ENCODE measurements around the gene FGF18. TPM values are rescaled to one million over a fixed set of nuclear protein-coding genes. Genes with fewer than 3 reads are reported as not detected.

FGF18 gene
- total RNA-seq, 4 donors from 2014 or later = 0.66 to 0.91 (median 0.86) TPM; not detected in 1

- peaks cover 3 to 32% (median 21%) of the 10 kb centered on the region in 4 donors for H3K36me3 ChIP-seq
- H3K27ac ChIP-seq (replicated peaks in 1 of 4) = peak overlapping the region; percentile 90 to 93 (median 92)
- no peak for DNase-seq (ENCODE audit: extremely low spot score)
- no peaks in the 10 kb centered on the region for H3K9me3 ChIP-seq
- TF ChIP-seq POLR2AphosphoS5 (IDR thresholded peaks at IDR 0.05) (no peak), POLR2A (IDR thresholded peaks at IDR 0.05; ENCODE audit: low read depth) (no peak), CTCF (IDR thresholded peaks at IDR 0.05) (no peak), EP300 (IDR thresholded peaks at IDR 0.05) (no peak)
- intact Hi-C loops (cut with DNase I) = no loop called here
- WGBS = 4% methylated on average over 13 of the region's 14 CpGs
- H3K4me3 ChIP-seq = peak overlapping the region; percentile 73 to 86 (median 82)
- H3K27me3 ChIP-seq = no peaks in the 10 kb centered on the region
- peaks cover 37 to 46% (median 41%) of the 10 kb centered on the region in 4 donors for H3K4me1 ChIP-seq
These were observed 30.7 kb upstream of the FGF18 start for GRCh38 chr5:171388816-171389168.

- Histone ChIP-seq H3K27me3 (no peaks in the 10 kb centered on the region), H3K4me3 (no peak overlapping the region), H3K4me1 (peaks cover 38 to 48% (median 46%) of the 10 kb centered on the region in 4 donors), H3K27ac (replicated peaks in 1 of 4) (no peak overlapping the region), H3K9me3 (no peaks in the 10 kb centered on the region), H3K36me3 (peaks cover 23 to 55% (median 44%) of the 10 kb centered on the region in 4 donors)
- intact Hi-C loops (cut with DNase I) = no loop called here
- 71% methylated on average over 8 of the region's 8 CpGs for WGBS
- TF ChIP-seq CTCF (IDR thresholded peaks at IDR 0.05) (no peak), POLR2A (IDR thresholded peaks at IDR 0.05; ENCODE audit: low read depth) (no peak), EP300 (IDR thresholded peaks at IDR 0.05) (no peak), POLR2AphosphoS5 (IDR thresholded peaks at IDR 0.05) (no peak)
- no peak for DNase-seq (ENCODE audit: extremely low spot score)
These were observed 28.4 kb upstream of the FGF18 start for GRCh38 chr5:171390883-171391677.

- Histone ChIP-seq H3K4me1 (peaks cover 35 to 52% (median 42%) of the 10 kb centered on the region in 4 donors), H3K4me3 (no peak overlapping the region), H3K9me3 (no peaks in the 10 kb centered on the region), H3K36me3 (peaks cover 33 to 65% (median 54%) of the 10 kb centered on the region in 4 donors), H3K27me3 (no peaks in the 10 kb centered on the region), H3K27ac (replicated peaks in 1 of 4) (no peak overlapping the region)
- TF ChIP-seq POLR2A (IDR thresholded peaks at IDR 0.05; ENCODE audit: low read depth) = no peak
- TF ChIP-seq CTCF (IDR thresholded peaks at IDR 0.05) = no peak
- TF ChIP-seq EP300 (IDR thresholded peaks at IDR 0.05) = no peak
- no peak for TF ChIP-seq POLR2AphosphoS5 (IDR thresholded peaks at IDR 0.05)
- WGBS = 83% methylated on average over 14 of the region's 14 CpGs
- no peak for DNase-seq (ENCODE audit: extremely low spot score)
- intact Hi-C loops (cut with DNase I) = no loop called here
These were observed 27.4 kb upstream of the FGF18 start for GRCh38 chr5:171391996-171392577.

- H3K4me3 ChIP-seq = no peak overlapping the region
- H3K4me1 ChIP-seq = peaks cover 35 to 54% (median 45%) of the 10 kb centered on the region in 4 donors
- TF ChIP-seq CTCF (IDR thresholded peaks at IDR 0.05) = no peak
- TF ChIP-seq POLR2AphosphoS5 (IDR thresholded peaks at IDR 0.05) = no peak
- TF ChIP-seq EP300 (IDR thresholded peaks at IDR 0.05) = no peak
- no peak for TF ChIP-seq POLR2A (IDR thresholded peaks at IDR 0.05; ENCODE audit: low read depth)
- intact Hi-C loops (cut with DNase I) = no loop called here
- no peaks in the 10 kb centered on the region for H3K27me3 ChIP-seq
- no peak for DNase-seq (ENCODE audit: extremely low spot score)
- WGBS = 92% methylated on average over 4 of the region's 4 CpGs
- H3K9me3 ChIP-seq = no peaks in the 10 kb centered on the region
- H3K27ac ChIP-seq (replicated peaks in 1 of 4) = no peak overlapping the region
- H3K36me3 ChIP-seq = peaks cover 36 to 71% (median 59%) of the 10 kb centered on the region in 4 donors
These were observed 26.8 kb upstream of the FGF18 start for GRCh38 chr5:171392585-171393159.
